NCI-H1105 treated with DMSO at 0.1 percent for 48 hours (cell line): ENCODE measurements around the gene TGFBR2.
A peak's percentile ranks its signal among the peaks of the same experiment; 100 is the strongest.

Experiments used
- DNase-seq: peaks from one replicate; lab custom pipeline; 2025; lab: John Stamatoyannopoulos, UW

Gene TGFBR2

GRCh38 chr3:30675006-30675405 lies 68.6 kb downstream of the TGFBR2 start:
- DNase-seq: no peak

- DNase-seq: no peak
Measured at GRCh38 chr3:30675774-30676173, 69.4 kb downstream of the TGFBR2 start.

- no peak for DNase-seq
Measured at GRCh38 chr3:30676424-30677346, 70.3 kb downstream of the TGFBR2 start.

- DNase-seq: no peak
Measured at GRCh38 chr3:30677347-30677685, 70.9 kb downstream of the TGFBR2 start.

- DNase-seq: no peak
Measured at GRCh38 chr3:30679045-30679444, 72.6 kb downstream of the TGFBR2 start.

GRCh38 chr3:30680789-30681648 lies 74.6 kb downstream of the TGFBR2 start:
- DNase-seq: no peak

- DNase-seq: no peak
Measured at GRCh38 chr3:30681649-30682211, 75.3 kb downstream of the TGFBR2 start.

- no peak for DNase-seq
Measured at GRCh38 chr3:30682434-30683155, 76.2 kb downstream of the TGFBR2 start.

- DNase-seq: no peak
Measured at GRCh38 chr3:30683769-30684168, 77.4 kb downstream of the TGFBR2 start.

- DNase-seq: no peak
Measured at GRCh38 chr3:30684356-30684755, 78.0 kb downstream of the TGFBR2 start.

- DNase-seq: no peak
Measured at GRCh38 chr3:30685267-30685667, 78.9 kb downstream of the TGFBR2 start.

- DNase-seq: no peak
Measured at GRCh38 chr3:30686176-30686575, 79.8 kb downstream of the TGFBR2 start.

- no peak for DNase-seq
Measured at GRCh38 chr3:30686799-30687198, 80.4 kb downstream of the TGFBR2 start.

- no peak for DNase-seq
Measured at GRCh38 chr3:30687930-30688570, 81.6 kb downstream of the TGFBR2 start.

- DNase-seq: peak; percentile 57
Measured at GRCh38 chr3:30688776-30689641, 82.6 kb downstream of the TGFBR2 start.

- DNase-seq: no peak
Measured at GRCh38 chr3:30690199-30690598, 83.8 kb downstream of the TGFBR2 start.

GRCh38 chr3:30691249-30691880 lies 85.0 kb downstream of the TGFBR2 start:
- DNase-seq: no peak

GRCh38 chr3:30691944-30692343 lies 85.5 kb downstream of the TGFBR2 start:
- DNase-seq: no peak

GRCh38 chr3:30692498-30693130 lies 86.2 kb downstream of the TGFBR2 start:
- no peak for DNase-seq
